ENCODE data around the gene SLC35G6. TPM values are rescaled to one million over a fixed set of nuclear protein-coding genes. Genes with fewer than 3 reads are reported as not detected.
A peak's percentile ranks its signal among the peaks of the same experiment; 100 is the strongest.
"Not testable (repeated sequence)": the region's sequence is repeated elsewhere in the genome, so short reads cannot be mapped to it uniquely, and the experiment has no call there.

The SLC35G6 gene
- total RNA-seq, result not detected
- under 1 TPM in 1 of 3 donors, not detected in 2; 0.24 TPM for polyA plus RNA-seq
- long read RNA-seq, donor 1, result 0 reads
- long read RNA-seq, donor 2, result 0 reads
- long read RNA-seq, donor 3, result 0 reads
- long read RNA-seq, donor 4, result 0 reads
- long read RNA-seq, donor 5, result 0 reads
- long read RNA-seq, donor 6, result 0 reads
- long read RNA-seq, donor 7, result 0 reads
- long read RNA-seq, donor 8, result 0 reads
- long read RNA-seq, donor 9, result 0 reads
- long read RNA-seq, donor 10, result 0 reads

DNA sequence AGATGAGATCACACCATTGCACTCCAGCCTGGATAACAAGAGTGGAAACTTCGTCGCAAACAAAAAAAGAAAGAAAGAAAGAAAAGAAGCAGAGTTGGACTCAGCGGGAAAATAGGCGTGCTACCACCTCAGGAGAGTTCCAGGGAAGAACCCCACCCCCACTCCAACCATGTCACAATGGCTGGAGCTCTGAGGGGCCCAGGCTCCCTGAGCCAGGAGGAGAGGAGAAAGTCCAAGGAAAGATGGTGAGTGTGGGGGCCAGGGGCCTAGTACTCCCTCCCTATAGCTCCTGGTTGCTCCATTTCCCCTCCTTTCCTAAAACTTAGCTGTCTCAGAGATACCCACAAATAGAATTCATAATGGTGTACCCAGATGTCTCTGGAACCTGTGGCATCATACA, at the start of gene SLC35G6:
Gene SLC35G6 (plus strand): TSS at position 172 of the 400 bp plus-strand sequence. CDS start 71 bp downstream, at position 243.
- DNase-seq; intact Hi-C loops (cut with DNase I); H3K36me3 ChIP-seq (replicated peaks in 1 of 2); H3K9me3 ChIP-seq (replicated peaks in 1 of 3); H3K27me3 ChIP-seq: not testable (repeated sequence)
- peaks cover 38 to 41% of the 10 kb centered on the region in 2 donors for H3K4me1 ChIP-seq (replicated peaks in 1 of 2)
- H3K27ac ChIP-seq, result peak within 1 kb of the TSS in 4 of 5 donors; percentile 99 to 100 (median 100)
- WGBS, 4 donors, result 89 to 99% (median 91%) methylated on average over 4 of the region's 4 CpGs
- peak within 1 kb of the TSS in 1 of 4 donors; percentile 88 for H3K4me3 ChIP-seq

DNA sequence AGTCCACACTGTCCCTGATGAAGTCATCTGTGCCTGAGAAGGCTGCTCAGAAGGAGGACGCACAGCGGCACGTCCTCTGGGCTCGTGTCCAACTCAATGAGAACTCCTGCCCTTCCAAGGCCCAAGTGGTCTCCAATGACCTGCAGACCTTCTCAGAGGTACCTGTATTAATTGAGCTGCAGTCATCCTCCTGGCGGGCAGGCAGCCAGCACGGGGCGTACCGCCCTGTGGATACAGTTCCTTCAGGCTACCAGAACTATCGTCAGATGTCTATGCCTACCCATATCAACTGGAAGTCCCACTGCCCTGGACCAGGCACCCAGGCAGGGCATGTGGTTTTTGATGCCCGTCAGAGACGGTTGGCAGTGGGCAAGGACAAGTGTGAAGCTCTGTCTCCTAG, 49.0 kb upstream of the SLC35G6 start:
- WGBS, 4 donors, result 83 to 91% (median 90%) methylated on average over 10 to 11 of the region's 11 CpGs
- Histone ChIP-seq H3K4me1 (replicated peaks in 1 of 2) (peaks cover 17 to 23% of the 10 kb centered on the region in 2 donors), H3K27ac (no peak overlapping the region), H3K9me3 (replicated peaks in 1 of 3) (no peaks in the 10 kb centered on the region), H3K27me3 (no peaks in the 10 kb centered on the region), H3K4me3 (no peak overlapping the region), H3K36me3 (replicated peaks in 1 of 2) (no peaks in the 10 kb centered on the region)
- no peak for DNase-seq
- TF ChIP-seq, protein P1, sequence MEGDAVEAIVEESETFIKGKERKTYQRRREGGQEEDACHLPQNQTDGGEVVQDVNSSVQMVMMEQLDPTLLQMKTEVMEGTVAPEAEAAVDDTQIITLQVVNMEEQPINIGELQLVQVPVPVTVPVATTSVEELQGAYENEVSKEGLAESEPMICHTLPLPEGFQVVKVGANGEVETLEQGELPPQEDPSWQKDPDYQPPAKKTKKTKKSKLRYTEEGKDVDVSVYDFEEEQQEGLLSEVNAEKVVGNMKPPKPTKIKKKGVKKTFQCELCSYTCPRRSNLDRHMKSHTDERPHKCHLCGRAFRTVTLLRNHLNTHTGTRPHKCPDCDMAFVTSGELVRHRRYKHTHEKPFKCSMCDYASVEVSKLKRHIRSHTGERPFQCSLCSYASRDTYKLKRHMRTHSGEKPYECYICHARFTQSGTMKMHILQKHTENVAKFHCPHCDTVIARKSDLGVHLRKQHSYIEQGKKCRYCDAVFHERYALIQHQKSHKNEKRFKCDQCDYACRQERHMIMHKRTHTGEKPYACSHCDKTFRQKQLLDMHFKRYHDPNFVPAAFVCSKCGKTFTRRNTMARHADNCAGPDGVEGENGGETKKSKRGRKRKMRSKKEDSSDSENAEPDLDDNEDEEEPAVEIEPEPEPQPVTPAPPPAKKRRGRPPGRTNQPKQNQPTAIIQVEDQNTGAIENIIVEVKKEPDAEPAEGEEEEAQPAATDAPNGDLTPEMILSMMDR (IDR thresholded peaks at IDR 0.05), result no peak
- TF ChIP-seq POLR2A (IDR thresholded peaks at IDR 0.05), result no peak
- intact Hi-C loops (cut with DNase I), result loop anchor here in 1 of 2 donors (5.0 kb wide), 1 partner anchor 75 kb away; the partner anchor contains the start of gene TMEM95

DNA sequence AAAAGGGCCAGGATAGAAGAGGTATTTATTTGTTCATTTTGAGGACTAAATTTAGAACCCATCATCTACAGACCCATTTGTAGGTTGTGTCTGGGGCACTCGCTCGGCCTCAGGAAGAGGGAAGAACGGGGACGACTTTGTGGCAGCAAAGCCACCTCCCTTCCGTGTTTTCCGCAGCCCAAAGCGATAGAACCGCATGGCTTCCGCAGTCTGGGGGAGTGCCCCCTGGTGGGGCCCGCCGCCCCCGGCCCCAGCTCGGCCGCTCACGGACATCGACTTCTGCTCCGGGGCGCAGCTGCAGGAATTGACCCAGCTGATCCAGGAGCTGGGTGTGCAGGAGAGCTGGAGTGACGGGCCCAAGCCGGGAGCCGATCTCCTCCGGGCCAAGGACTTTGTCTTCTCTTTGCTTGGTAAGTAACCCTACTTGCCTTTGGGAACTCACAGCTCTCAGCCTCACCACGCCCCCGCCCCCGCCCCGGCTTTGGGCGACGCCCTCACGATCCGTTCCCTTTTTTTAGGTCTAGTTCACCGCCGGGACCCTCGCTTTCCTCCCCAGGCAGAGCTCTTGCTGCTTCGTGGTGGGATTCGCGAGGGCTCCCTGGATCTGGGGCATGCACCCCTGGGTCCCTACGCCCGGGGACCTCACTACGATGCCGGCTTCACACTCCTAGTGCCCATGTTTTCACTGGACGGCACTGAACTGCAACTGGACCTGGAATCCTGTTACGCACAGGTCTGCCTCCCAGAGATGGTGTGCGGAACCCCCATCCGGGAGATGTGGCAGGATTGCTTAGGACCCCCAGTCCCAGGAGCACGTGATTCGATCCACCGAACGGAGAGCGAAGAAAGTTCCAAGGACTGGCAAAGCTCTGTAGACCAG, 45.3 kb upstream of the SLC35G6 start:
- H3K36me3 ChIP-seq (replicated peaks in 1 of 2), result no peaks in the 10 kb centered on the region
- no peaks in the 10 kb centered on the region for H3K27me3 ChIP-seq
- DNase-seq, result peak; percentile 57 to 77 (median 73)
- 3 to 7% (median 7%) methylated on average over 17 to 49 of the region's 49 CpGs for WGBS, 4 donors
- peak overlapping the region; percentile 78 to 94 (median 90) for H3K27ac ChIP-seq
- H3K4me1 ChIP-seq (replicated peaks in 1 of 2), result peaks cover 44 to 47% of the 10 kb centered on the region in 2 donors
- TF ChIP-seq, protein P1 (IDR thresholded peaks at IDR 0.05), result peak in 1 of 6 experiments; percentile 19
- TF ChIP-seq POLR2A (IDR thresholded peaks at IDR 0.05), result peak in 1 of 2 donors; percentile 53
- peak overlapping the region in 3 of 4 donors; percentile 17 to 62 (median 40) for H3K4me3 ChIP-seq
- H3K9me3 ChIP-seq (replicated peaks in 1 of 3), result no peaks in the 10 kb centered on the region
- intact Hi-C loops (cut with DNase I), result loop anchor here (2.0 to 5.0 kb wide), 3 partner anchors 41 to 126 kb away; partner anchors contain the start of genes SENP3 (in 1 of the 2) and ZBTB4 (in 1 of the 2)

DNA sequence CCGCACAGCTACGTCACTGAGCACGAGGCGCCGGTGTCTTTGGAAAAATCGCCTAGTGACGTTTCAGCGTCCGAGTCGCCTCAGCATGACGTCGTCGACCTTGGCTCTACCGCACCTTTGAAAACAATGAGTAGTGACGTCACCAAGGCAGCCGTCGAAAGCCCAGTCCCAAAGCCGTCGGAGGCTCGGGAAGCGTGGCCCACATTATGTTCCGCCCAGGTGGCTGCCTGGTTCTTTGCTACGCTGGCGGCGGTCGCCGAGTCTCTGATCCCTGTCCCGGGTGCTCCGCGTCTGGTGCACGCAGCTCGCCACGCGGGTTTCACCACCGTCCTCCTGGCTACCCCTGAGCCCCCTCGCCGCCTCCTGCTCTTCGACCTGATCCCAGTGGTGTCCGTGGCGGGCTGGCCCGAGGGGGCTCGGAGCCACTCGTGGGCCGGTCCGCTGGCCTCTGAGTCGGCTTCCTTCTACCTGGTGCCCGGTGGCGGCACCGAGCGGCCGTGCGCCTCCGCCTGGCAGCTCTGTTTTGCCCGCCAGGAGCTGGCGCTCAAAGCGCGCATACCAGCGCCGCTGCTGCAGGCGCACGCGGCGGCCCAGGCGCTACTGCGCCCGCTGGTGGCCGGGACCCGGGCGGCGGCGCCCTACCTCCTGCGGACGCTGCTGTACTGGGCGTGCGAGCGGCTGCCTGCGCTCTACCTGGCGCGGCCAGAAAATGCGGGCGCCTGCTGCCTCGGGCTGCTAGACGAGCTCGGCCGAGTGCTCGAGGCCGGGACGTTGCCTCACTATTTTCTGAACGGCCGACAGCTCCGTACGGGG, 44.5 kb upstream of the SLC35G6 start:
- H3K27ac ChIP-seq, result peak overlapping the region; percentile 78 to 94 (median 90)
- H3K27me3 ChIP-seq, result no peaks in the 10 kb centered on the region
- intact Hi-C loops (cut with DNase I), result loop anchor here (5.0 kb wide), 2 partner anchors 41 to 126 kb away; partner anchors contain the start of genes SENP3 (in 1 of the 2) and ZBTB4 (in 1 of the 2)
- peaks cover 50 to 52% of the 10 kb centered on the region in 2 donors for H3K4me1 ChIP-seq (replicated peaks in 1 of 2)
- 0 to 6% (median 2%) methylated on average over 20 to 92 of the region's 92 CpGs for WGBS, 4 donors
- DNase-seq, result peak; percentile 83 to 91 (median 86)
- H3K9me3 ChIP-seq (replicated peaks in 1 of 3), result no peaks in the 10 kb centered on the region
- no peaks in the 10 kb centered on the region for H3K36me3 ChIP-seq (replicated peaks in 1 of 2)
- peak overlapping the region in 2 of 4 donors; percentile 30 to 62 for H3K4me3 ChIP-seq
- TF ChIP-seq, protein P1 (IDR thresholded peaks at IDR 0.05), result peak; percentile 22 to 94 (median 72)
- peak; percentile 52 to 86 for TF ChIP-seq POLR2A (IDR thresholded peaks at IDR 0.05)
